Stimulated activated CD4-positive, alpha-beta T cell treated with anti-CD3 and anti-CD28 coated beads, Interleukin-15, amount 100 ng/mL, for 1 hour (primary cell): ENCODE data around the gene KIAA0408.
A peak's percentile ranks its signal among the peaks of the same experiment; 100 is the strongest.
"Not testable (repeated sequence)": the region's sequence is repeated elsewhere in the genome, so short reads cannot be mapped to it uniquely, and the experiment has no call there.

Experiments used
- DNase-seq, 2 donors: peaks; one replicate each; pipeline ENCODE4 v3.0.0-alpha.2; 2020; ENCODE audit warnings: low read depth in 1 of 2, low spot score in 1 of 2

KIAA0408 gene

GRCh38 chr6:127420556-127420955, 38.6 kb downstream of the KIAA0408 start:
- peak; percentile 33 to 34 for DNase-seq

GRCh38 chr6:127415096-127415495, 44.1 kb downstream of the KIAA0408 start:
- DNase-seq: no peak

- not testable (repeated sequence) for DNase-seq
These were observed 46.1 kb downstream of the KIAA0408 start for GRCh38 chr6:127413123-127413522.

GRCh38 chr6:127412016-127412415, 47.2 kb downstream of the KIAA0408 start:
- DNase-seq: not testable (repeated sequence)
